ENCODE data around the gene PRICKLE2.

The PRICKLE2 gene

DNA sequence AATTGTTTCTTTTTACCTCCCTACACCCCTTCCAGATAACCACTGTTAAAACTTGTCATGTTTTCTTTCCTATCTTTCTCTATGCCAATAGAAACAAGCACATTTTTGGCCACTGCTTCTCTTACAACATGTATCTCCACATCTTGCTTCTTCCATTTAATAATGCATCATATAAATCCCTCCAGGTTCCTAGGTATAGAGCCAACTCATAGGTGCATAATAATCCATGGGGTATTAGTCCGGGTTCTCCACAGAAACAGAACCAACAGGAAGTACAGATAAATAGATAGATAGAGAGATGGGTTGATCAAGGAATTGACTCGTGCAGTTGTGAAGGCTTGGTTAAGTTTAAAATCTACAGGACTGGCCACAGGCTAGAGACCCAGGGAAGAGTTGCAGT lies 160.5 kb downstream of the PRICKLE2 start:
- in situ Hi-C loops (cut with HindIII; ENCODE audit: low pct_ligation_motif_present, low sequenced_read_pairs), result no loop called here

DNA sequence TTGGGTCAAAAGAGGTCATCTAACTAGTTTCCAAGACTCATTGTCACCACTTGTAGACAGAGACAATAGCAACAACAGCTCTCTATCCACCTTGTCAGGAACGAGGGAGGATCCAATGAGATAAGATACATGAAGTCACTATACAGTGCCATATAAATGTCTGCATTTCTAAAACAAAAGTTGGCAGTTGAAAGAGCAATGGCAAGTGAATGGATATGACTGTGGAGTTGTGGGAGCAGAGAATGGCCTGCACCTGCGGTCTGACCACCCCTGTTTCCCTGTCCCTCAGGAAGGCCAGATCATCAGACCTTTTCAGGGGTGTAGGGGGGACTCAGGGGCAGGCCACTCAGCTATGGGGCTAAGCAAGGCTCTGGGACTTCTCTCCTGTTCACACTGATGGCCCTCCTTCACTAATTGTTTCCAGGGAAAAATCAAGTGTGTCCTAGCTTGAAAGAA lies 161.3 kb downstream of the PRICKLE2 start:
- Histone ChIP-seq H3K36me3 (replicated peaks) (no peaks in the 10 kb centered on the region), H3K4me3 (ENCODE audit: low read depth, low read length) (no peak overlapping the region), H3K27ac (peak overlapping the region; percentile 71), H3K27me3 (replicated peaks) (no peaks in the 10 kb centered on the region)
- in situ Hi-C loops (cut with HindIII; ENCODE audit: low pct_ligation_motif_present, low sequenced_read_pairs), result no loop called here
- DNase-seq, result no peak
- TF ChIP-seq, protein P1, sequence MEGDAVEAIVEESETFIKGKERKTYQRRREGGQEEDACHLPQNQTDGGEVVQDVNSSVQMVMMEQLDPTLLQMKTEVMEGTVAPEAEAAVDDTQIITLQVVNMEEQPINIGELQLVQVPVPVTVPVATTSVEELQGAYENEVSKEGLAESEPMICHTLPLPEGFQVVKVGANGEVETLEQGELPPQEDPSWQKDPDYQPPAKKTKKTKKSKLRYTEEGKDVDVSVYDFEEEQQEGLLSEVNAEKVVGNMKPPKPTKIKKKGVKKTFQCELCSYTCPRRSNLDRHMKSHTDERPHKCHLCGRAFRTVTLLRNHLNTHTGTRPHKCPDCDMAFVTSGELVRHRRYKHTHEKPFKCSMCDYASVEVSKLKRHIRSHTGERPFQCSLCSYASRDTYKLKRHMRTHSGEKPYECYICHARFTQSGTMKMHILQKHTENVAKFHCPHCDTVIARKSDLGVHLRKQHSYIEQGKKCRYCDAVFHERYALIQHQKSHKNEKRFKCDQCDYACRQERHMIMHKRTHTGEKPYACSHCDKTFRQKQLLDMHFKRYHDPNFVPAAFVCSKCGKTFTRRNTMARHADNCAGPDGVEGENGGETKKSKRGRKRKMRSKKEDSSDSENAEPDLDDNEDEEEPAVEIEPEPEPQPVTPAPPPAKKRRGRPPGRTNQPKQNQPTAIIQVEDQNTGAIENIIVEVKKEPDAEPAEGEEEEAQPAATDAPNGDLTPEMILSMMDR (IDR thresholded peaks at IDR 0.05; ENCODE audit: low read depth, low read length, missing control alignments), result no peak

More for the DNA sequence above, 160.5 kb downstream of the PRICKLE2 start:
- Histone ChIP-seq H3K27me3 (replicated peaks) (no peaks in the 10 kb centered on the region), H3K4me3 (ENCODE audit: low read depth, low read length) (no peak overlapping the region), H3K36me3 (replicated peaks) (no peaks in the 10 kb centered on the region), H3K27ac (no peak overlapping the region)
- TF ChIP-seq, protein P1 (IDR thresholded peaks at IDR 0.05; ENCODE audit: low read depth, low read length, missing control alignments), result no peak
- DNase-seq, result no peak

DNA sequence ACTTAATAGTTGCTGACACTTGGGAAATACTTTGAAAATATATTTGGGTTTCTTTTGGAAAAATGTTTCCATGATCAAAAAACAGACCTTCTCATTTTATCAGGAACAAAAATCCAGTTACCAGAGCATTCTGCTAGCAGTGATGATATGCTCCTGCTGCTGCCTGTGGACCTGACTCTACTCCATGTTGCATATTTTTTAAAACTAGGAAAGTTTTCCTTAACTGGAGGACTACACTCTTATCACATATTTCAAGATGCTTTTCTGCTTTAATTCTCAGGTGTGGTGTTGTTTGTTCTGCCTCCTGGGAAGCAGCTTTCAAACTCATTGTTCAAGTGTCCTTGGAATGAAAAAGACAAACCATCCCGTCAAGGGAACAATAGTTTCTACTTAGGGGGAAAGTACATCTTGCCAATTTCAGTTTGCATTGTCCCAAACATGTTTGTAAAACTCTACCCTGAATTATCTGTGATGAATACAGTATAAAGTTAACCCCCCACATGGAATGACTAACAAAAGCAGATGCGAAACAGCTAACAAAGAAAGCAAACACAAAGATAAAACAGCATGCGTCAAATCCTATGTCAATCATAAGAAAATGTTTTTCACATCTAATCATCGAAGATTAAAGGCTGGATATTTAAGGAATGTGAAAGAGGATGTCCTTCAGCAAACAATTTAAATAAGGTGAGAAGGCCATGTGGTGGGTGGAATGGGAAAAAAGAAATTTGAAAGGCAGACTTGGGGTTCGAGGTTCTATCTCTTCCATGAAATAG lies 161.9 kb downstream of the PRICKLE2 start:
- peak; percentile 53 for DNase-seq
- in situ Hi-C loops (cut with HindIII; ENCODE audit: low pct_ligation_motif_present, low sequenced_read_pairs), result no loop called here

DNA sequence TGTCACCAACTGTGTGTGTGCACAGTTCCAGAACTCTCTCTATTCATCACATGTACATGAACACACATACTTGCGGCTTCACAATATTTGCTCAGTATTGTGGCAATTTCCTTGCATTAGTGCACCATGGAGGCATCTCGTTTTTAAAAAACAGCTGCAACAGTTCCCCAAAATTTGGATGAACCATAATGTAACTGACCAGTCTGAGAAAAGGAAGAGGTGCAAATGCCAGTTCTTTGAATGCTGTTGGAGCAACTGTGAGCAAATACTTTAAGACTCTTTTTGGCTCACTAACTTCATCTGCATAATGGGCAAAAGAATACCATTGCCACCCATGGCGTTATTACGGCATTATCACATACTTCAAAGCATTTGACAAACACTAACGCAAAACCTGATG lies 163.6 kb downstream of the PRICKLE2 start:
- Histone ChIP-seq H3K4me3 (ENCODE audit: low read depth, low read length) (no peak overlapping the region), H3K27ac (no peak overlapping the region), H3K27me3 (replicated peaks) (no peaks in the 10 kb centered on the region), H3K36me3 (replicated peaks) (no peaks in the 10 kb centered on the region)
- in situ Hi-C loops (cut with HindIII; ENCODE audit: low pct_ligation_motif_present, low sequenced_read_pairs), result no loop called here
- no peak for DNase-seq
- TF ChIP-seq, protein P1 (IDR thresholded peaks at IDR 0.05; ENCODE audit: low read depth, low read length, missing control alignments), result no peak

More for the DNA sequence above, 161.9 kb downstream of the PRICKLE2 start:
- Histone ChIP-seq H3K27ac (peak overlapping the region; percentile 71), H3K36me3 (replicated peaks) (no peaks in the 10 kb centered on the region), H3K4me3 (ENCODE audit: low read depth, low read length) (no peak overlapping the region), H3K27me3 (replicated peaks) (no peaks in the 10 kb centered on the region)
- TF ChIP-seq, protein P1 (IDR thresholded peaks at IDR 0.05; ENCODE audit: low read depth, low read length, missing control alignments), result no peak

DNA sequence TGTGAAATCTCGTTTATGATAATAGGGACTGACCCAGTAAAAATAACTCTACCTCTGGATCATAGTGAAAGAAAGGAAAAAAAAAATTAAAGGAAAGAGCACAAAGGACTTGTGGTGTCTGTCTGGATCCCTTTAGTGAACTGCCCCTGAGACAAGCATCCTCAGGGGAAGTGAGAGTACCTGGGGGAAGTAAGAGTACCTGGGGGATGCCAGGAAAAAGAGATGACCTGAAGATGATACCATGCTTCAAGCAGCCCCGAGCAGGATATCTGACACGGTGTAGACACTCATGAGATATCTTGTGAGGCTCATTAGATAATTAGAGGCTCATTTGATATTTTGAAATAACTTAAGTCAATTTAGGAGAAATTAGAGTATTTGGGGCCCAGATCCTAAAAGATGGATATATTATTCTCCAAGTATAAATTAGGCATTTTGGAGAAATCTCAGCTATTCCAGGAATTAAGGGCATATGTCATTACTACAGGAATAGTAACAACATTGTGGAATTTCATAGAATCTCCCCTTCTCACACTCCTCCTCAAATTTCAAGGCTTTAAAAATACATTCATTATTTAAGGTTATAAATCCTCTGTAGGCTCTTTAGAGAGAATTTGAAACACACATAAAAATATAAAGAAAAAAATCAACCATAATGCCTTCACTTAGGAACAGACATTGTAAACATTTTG lies 165.6 kb downstream of the PRICKLE2 start:
- in situ Hi-C loops (cut with HindIII; ENCODE audit: low pct_ligation_motif_present, low sequenced_read_pairs), result no loop called here
- TF ChIP-seq, protein P1 (IDR thresholded peaks at IDR 0.05; ENCODE audit: low read depth, low read length, missing control alignments), result no peak
- no peaks in the 10 kb centered on the region for H3K27me3 ChIP-seq (replicated peaks)
- no peak overlapping the region for H3K27ac ChIP-seq
- no peak for DNase-seq
- no peaks in the 10 kb centered on the region for H3K36me3 ChIP-seq (replicated peaks)
- no peak overlapping the region for H3K4me3 ChIP-seq (ENCODE audit: low read depth, low read length)
